Measurements from ENCODE around the gene IFI30. TPM values are rescaled to one million over a fixed set of nuclear protein-coding genes. Genes with fewer than 3 reads are reported as not detected.

IFI30 gene
- total and polyA plus RNA-seq, 4 donors = 205 to 1,883 (median 526) TPM

GRCh38 chr19:18165794-18166544 lies 7.6 kb upstream of the IFI30 start:
- no peak for ATAC-seq (ENCODE audit: insufficient read depth, low FRiP score)
- H3K4me3 ChIP-seq = no peak overlapping the region
- WGBS, 2 donors = 97 to 98% methylated on average over 15 of the region's 15 CpGs
- no peaks in the 10 kb centered on the region for H3K9me3 ChIP-seq (ENCODE audit: control insufficient read depth in 4 of 4, insufficient read depth in 3 of 4, low read length in 3 of 4)
- no peak overlapping the region for H3K9ac ChIP-seq (ENCODE audit: insufficient read depth in 1 of 2, low read length in 2 of 2)
- DNase-seq = no peak
- peaks cover 8 to 38% (median 31%) of the 10 kb centered on the region in 4 donors for H3K36me3 ChIP-seq (ENCODE audit: control insufficient read depth in 4 of 4, insufficient read depth in 4 of 4, low read length in 4 of 4)
- H3K27ac ChIP-seq (ENCODE audit: low read depth in 1 of 2, low read length in 1 of 2) = no peak overlapping the region
- no peaks in the 10 kb centered on the region for H3K27me3 ChIP-seq (ENCODE audit: control insufficient read depth in 3 of 3, insufficient read depth in 3 of 3, low read length in 2 of 3)
- TF ChIP-seq, protein P1, sequence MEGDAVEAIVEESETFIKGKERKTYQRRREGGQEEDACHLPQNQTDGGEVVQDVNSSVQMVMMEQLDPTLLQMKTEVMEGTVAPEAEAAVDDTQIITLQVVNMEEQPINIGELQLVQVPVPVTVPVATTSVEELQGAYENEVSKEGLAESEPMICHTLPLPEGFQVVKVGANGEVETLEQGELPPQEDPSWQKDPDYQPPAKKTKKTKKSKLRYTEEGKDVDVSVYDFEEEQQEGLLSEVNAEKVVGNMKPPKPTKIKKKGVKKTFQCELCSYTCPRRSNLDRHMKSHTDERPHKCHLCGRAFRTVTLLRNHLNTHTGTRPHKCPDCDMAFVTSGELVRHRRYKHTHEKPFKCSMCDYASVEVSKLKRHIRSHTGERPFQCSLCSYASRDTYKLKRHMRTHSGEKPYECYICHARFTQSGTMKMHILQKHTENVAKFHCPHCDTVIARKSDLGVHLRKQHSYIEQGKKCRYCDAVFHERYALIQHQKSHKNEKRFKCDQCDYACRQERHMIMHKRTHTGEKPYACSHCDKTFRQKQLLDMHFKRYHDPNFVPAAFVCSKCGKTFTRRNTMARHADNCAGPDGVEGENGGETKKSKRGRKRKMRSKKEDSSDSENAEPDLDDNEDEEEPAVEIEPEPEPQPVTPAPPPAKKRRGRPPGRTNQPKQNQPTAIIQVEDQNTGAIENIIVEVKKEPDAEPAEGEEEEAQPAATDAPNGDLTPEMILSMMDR (IDR thresholded peaks at IDR 0.05; ENCODE audit: control extremely low read depth, extremely low read depth) = no peak
- H3K4me1 ChIP-seq (ENCODE audit: control insufficient read depth in 5 of 5, insufficient read depth in 5 of 5, low read length in 5 of 5) = peaks cover 0 to 6% (median 4%) of the 10 kb centered on the region in 5 donors

GRCh38 chr19:18167011-18167410 lies 6.6 kb upstream of the IFI30 start:
- DNase-seq (no peak), ATAC-seq (ENCODE audit: insufficient read depth, low FRiP score) (no peak)
- 95 to 96% methylated on average over 21 of the region's 21 CpGs for WGBS, 2 donors
- H3K36me3 ChIP-seq (ENCODE audit: control insufficient read depth in 4 of 4, insufficient read depth in 4 of 4, low read length in 4 of 4) = peaks cover 8 to 38% (median 27%) of the 10 kb centered on the region in 4 donors
- TF ChIP-seq, protein P1 (IDR thresholded peaks at IDR 0.05; ENCODE audit: control extremely low read depth, extremely low read depth) = no peak
- H3K4me3 ChIP-seq = no peak overlapping the region
- H3K4me1 ChIP-seq (ENCODE audit: control insufficient read depth in 5 of 5, insufficient read depth in 5 of 5, low read length in 5 of 5) = no peaks in the 10 kb centered on the region
- no peaks in the 10 kb centered on the region for H3K27me3 ChIP-seq (ENCODE audit: control insufficient read depth in 3 of 3, insufficient read depth in 3 of 3, low read length in 2 of 3)
- H3K27ac ChIP-seq (ENCODE audit: low read depth in 1 of 2, low read length in 1 of 2) = no peak overlapping the region
- no peak overlapping the region for H3K9ac ChIP-seq (ENCODE audit: insufficient read depth in 1 of 2, low read length in 2 of 2)
- no peaks in the 10 kb centered on the region for H3K9me3 ChIP-seq (ENCODE audit: control insufficient read depth in 4 of 4, insufficient read depth in 3 of 4, low read length in 3 of 4)

- DNase-seq = no peak
Measured at GRCh38 chr19:18167975-18168645, 5.5 kb upstream of the IFI30 start.

More at GRCh38 chr19:18167975-18168645, 5.5 kb upstream of the IFI30 start:
- TF ChIP-seq, protein P1 (IDR thresholded peaks at IDR 0.05; ENCODE audit: control extremely low read depth, extremely low read depth) = peak; percentile 59
- no peaks in the 10 kb centered on the region for H3K27me3 ChIP-seq (ENCODE audit: control insufficient read depth in 3 of 3, insufficient read depth in 3 of 3, low read length in 2 of 3)
- peaks cover 8 to 34% (median 19%) of the 10 kb centered on the region in 4 donors for H3K36me3 ChIP-seq (ENCODE audit: control insufficient read depth in 4 of 4, insufficient read depth in 4 of 4, low read length in 4 of 4)
- no peak overlapping the region for H3K4me3 ChIP-seq
- no peak overlapping the region for H3K27ac ChIP-seq (ENCODE audit: low read depth in 1 of 2, low read length in 1 of 2)
- no peak for ATAC-seq (ENCODE audit: insufficient read depth, low FRiP score)
- H3K9me3 ChIP-seq (ENCODE audit: control insufficient read depth in 4 of 4, insufficient read depth in 3 of 4, low read length in 3 of 4) = no peaks in the 10 kb centered on the region
- WGBS, 2 donors = 70 to 71% methylated on average over 14 of the region's 14 CpGs
- peaks cover 0 to 3% (median 0%) of the 10 kb centered on the region in 5 donors for H3K4me1 ChIP-seq (ENCODE audit: control insufficient read depth in 5 of 5, insufficient read depth in 5 of 5, low read length in 5 of 5)
- H3K9ac ChIP-seq (ENCODE audit: insufficient read depth in 1 of 2, low read length in 2 of 2) = no peak overlapping the region
